Measurements from ENCODE around the gene SLC25A13. TPM values are rescaled to one million over a fixed set of nuclear protein-coding genes. Genes with fewer than 3 reads are reported as not detected.
A peak's percentile ranks its signal among the peaks of the same experiment; 100 is the strongest.

SLC25A13 gene, protein sequence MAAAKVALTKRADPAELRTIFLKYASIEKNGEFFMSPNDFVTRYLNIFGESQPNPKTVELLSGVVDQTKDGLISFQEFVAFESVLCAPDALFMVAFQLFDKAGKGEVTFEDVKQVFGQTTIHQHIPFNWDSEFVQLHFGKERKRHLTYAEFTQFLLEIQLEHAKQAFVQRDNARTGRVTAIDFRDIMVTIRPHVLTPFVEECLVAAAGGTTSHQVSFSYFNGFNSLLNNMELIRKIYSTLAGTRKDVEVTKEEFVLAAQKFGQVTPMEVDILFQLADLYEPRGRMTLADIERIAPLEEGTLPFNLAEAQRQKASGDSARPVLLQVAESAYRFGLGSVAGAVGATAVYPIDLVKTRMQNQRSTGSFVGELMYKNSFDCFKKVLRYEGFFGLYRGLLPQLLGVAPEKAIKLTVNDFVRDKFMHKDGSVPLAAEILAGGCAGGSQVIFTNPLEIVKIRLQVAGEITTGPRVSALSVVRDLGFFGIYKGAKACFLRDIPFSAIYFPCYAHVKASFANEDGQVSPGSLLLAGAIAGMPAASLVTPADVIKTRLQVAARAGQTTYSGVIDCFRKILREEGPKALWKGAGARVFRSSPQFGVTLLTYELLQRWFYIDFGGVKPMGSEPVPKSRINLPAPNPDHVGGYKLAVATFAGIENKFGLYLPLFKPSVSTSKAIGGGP
- total RNA-seq (2011; cell fraction: chromatin; rRNA removed; ENCODE audit: low replicate concordance): 33.6 and 72.3 TPM in 2 replicates
- total RNA-seq (2011; cell fraction: nucleolus; rRNA removed): 14.5 and 14.9 TPM in 2 replicates
- 22.5 and 24.4 TPM in 2 replicates for total RNA-seq (2011; cell fraction: nucleoplasm; rRNA removed)
- total RNA-seq (2014; rRNA removed): 47.3 and 53.2 TPM in 2 replicates
- 71.3 and 79.1 TPM in 2 replicates for total RNA-seq (2014; rRNA removed; fragmentation: Illumina TruSeq; extraction: Trizol)
- 77.7 and 80.2 TPM in 2 replicates for total RNA-seq (2015; rRNA removed; fragmentation: Illumina TruSeq; extraction: Trizol)
- 71.2 and 71.5 TPM in 2 replicates for total RNA-seq (2021)
- 37.2 and 58.7 TPM in 2 replicates for polyA plus RNA-seq (2011; rRNA removed)
- polyA plus RNA-seq (2011; cell fraction: cytosol; rRNA removed): 21.6 and 28.7 TPM in 2 replicates
- 36.3 and 42.0 TPM in 2 replicates for polyA plus RNA-seq (2011; cell fraction: nucleus; rRNA removed)
- 45.7 and 55.0 TPM in 2 replicates for polyA plus RNA-seq (2012)
- polyA plus RNA-seq (2014; fragmentation: Illumina TruSeq; extraction: Trizol): 60.1 and 61.7 TPM in 2 replicates
- polyA plus RNA-seq (2014; fragmentation: Nextera tagmentation; extraction: Ambion mirVana): 10 to 100 TPM; 21.4 to 32.2 TPM
- polyA plus RNA-seq (2014; rRNA removed): 46.8 and 47.0 TPM in 2 replicates
- polyA minus RNA-seq (2011; rRNA and poly(A)+ RNA removed): 53.1 and 71.8 TPM in 2 replicates
- polyA minus RNA-seq (2011; cell fraction: cytosol; rRNA and poly(A)+ RNA removed): 21.8 and 40.8 TPM in 2 replicates
- polyA minus RNA-seq (2011; cell fraction: nucleus; rRNA and poly(A)+ RNA removed): 27.9 and 31.2 TPM in 2 replicates
- percentile 83 among the genes with signal in this experiment for Bru-seq, nascent RNA
- percentile 86 among the genes with signal in this experiment for BruChase-seq, experiment 1, labeled RNA remaining after a 2-hour chase
- percentile 82 among the genes with signal in this experiment for BruChase-seq, experiment 2, labeled RNA remaining after a 6-hour chase
- long read RNA-seq, experiment 1, transcript SLC25A13-201 (18 exons, 3,136 nt): major isoform, 152 of 265 reads
- long read RNA-seq, experiment 1, partial matches to known transcripts: 34 of 265 reads
- long read RNA-seq, experiment 1, other reads (novel, unspliced or antisense): 76 of 265 reads
- long read RNA-seq, experiment 2, transcript SLC25A13-201 (18 exons, 3,136 nt): major isoform, 21 of 79 reads
- long read RNA-seq, experiment 2, partial matches to known transcripts: 19 of 79 reads
- long read RNA-seq, experiment 2, other reads (novel, unspliced or antisense): 38 of 79 reads
- long read RNA-seq, experiment 3, transcript SLC25A13-201 (18 exons, 3,136 nt): major isoform, 35 of 59 reads
- long read RNA-seq, experiment 3, partial matches to known transcripts: 8 of 59 reads
- long read RNA-seq, experiment 3, other reads (novel, unspliced or antisense): 13 of 59 reads

- Histone ChIP-seq H3K27ac (ENCODE audit: extremely low read depth, low read depth, low read length) (peak within 1 kb of the TSS; percentile 92), H3K79me2 (ENCODE audit: control insufficient read depth, insufficient read depth, low read length) (peaks cover 48% of the 10 kb centered on the region), H3K36me3 (ENCODE audit: control insufficient read depth, insufficient read depth, low read length) (0 out of 3 replicates have a peak, but pooled peaks cover 2% of the 10 kb centered on the region), H4K20me1 (replicated peaks; ENCODE audit: control insufficient read depth, insufficient read depth, low read length) (no peaks in the 10 kb centered on the region), H3K4me2 (ENCODE audit: insufficient read depth, low read length) (peak within 1 kb of the TSS; percentile 84), H3K9ac (ENCODE audit: insufficient read depth in 1 of 2, low read depth in 2 of 2, low read length in 2 of 2) (peak within 1 kb of the TSS; percentile 90 to 97), H3K9me1 (ENCODE audit: control insufficient read depth, insufficient read depth, low read length) (no peaks in the 10 kb centered on the region), H3K9me3 (replicated peaks; ENCODE audit: control insufficient read depth, insufficient read depth, low read depth, low read length) (no peaks in the 10 kb centered on the region), H3K4me1 (replicated peaks in 1 of 2; ENCODE audit: control insufficient read depth in 2 of 2, insufficient read depth in 2 of 2, low read length in 2 of 2) (peaks cover 10 to 17% of the 10 kb centered on the region in 2 experiments; a peak in 4 of 5 replicates), H2AFZ (ENCODE audit: low read depth, low read length) (peak within 1 kb of the TSS; percentile 96), H3K4me3 (peak within 1 kb of the TSS; percentile 86), H3K27me3 (ENCODE audit: control insufficient read depth in 2 of 2, insufficient read depth in 2 of 2, low read length in 2 of 2) (no peaks in the 10 kb centered on the region)
- in situ Hi-C loops (cut with MboI): no loop called here
- peak; percentile 98 for ATAC-seq
- peak; percentile 96 to 99 (median 99) for DNase-seq (ENCODE audit: extremely low read depth in 1 of 4, low spot score in 3 of 4)
- CTCF ChIA-PET (ENCODE audit: low intra/inter-chr PET ratio): no interaction called here
- under 1% methylated on average over 52 of the region's 66 CpGs for WGBS (ENCODE audit: insufficient coverage, low coverage, missing lambda C conversion rate)
- intact Hi-C loops (cut with micrococcal nuclease): loop anchor here (2.0 kb wide), 1 partner anchor 79 kb away; no protein-coding TSS in a partner anchor
- POLR2A ChIA-PET: interaction anchor here (0.7 kb wide), 1 partner anchor 211 kb away, joined by 3 read pairs; no protein-coding TSS in a partner anchor
- FAIRE-seq: peak; percentile 89
- BruUV-seq (replicated peaks): TSS peak; percentile 89
- TF ChIP-seq ZBTB8A (IDR thresholded peaks at IDR 0.05; ENCODE audit: partially characterized antibody) (no peak), ZFP30 (CRISPR knock-in tag; IDR thresholded peaks at IDR 0.05; ENCODE audit: borderline replicate concordance) (no peak), ZHX1 (conservative IDR thresholded peaks at IDR 0.05; ENCODE audit: low read length) (0 out of 2 replicates have a peak, but pooled peaks have one; percentile 44), ZNF217 (CRISPR knock-in tag; IDR thresholded peaks at IDR 0.05) (0 out of 2 replicates have a peak, but pooled peaks have one; percentile 28), KHSRP (IDR thresholded peaks at IDR 0.05) (no peak), ZNF436 (CRISPR knock-in tag; IDR thresholded peaks at IDR 0.05) (no peak), E2F6 (IDR thresholded peaks at IDR 0.05; ENCODE audit: borderline replicate concordance in 1 of 2, extremely low read depth in 1 of 2, insufficient read depth in 1 of 2, insufficient read length in 1 of 2, low read depth in 1 of 2, low read length in 1 of 2, poor library complexity in 1 of 2, severe bottlenecking in 1 of 2) (peak; percentile 95 to 97)
These were observed at the start of gene SLC25A13 for GRCh38 chr7:96321658-96322372. Gene SLC25A13, minus strand, starts transcription at chr7:96322098. Its CDS starts 142 bp downstream, at chr7:96321956.

Measured in K562 (cell line).